HEK293T (cell line): ENCODE measurements around the gene PRR33.
A peak's percentile ranks its signal among the peaks of the same experiment; 100 is the strongest.
"Not testable (repeated sequence)": the region's sequence is repeated elsewhere in the genome, so short reads cannot be mapped to it uniquely, and the experiment has no call there.

Experiments used
- CTCF ChIA-PET: fragments of 350-600 bp; formaldehyde crosslinking; extraction: SDS; loops from one replicate; lab custom pipeline; 2021; ENCODE audit warnings: antibody characterized with exemption, inconsistent platforms; lab: Yijun Ruan, JAX
- POLR2A ChIA-PET: fragments of 350-600 bp; formaldehyde crosslinking; extraction: SDS; loops from one replicate; lab custom pipeline; 2020; ENCODE audit warnings: antibody characterized with exemption, inconsistent platforms; lab: Yijun Ruan, JAX
- DNase-seq: peaks from one replicate; pipeline ENCODE4 v3.0.0; 2012; ENCODE audit warnings: mixed read lengths; ENCODE audit errors: extremely low spot score
- ARNT ChIP-seq: fragments of 450-650 bp; IDR thresholded peaks from 2 replicates; pipeline ENCODE4 v1.6.1; 2017; ENCODE audit warnings: mild to moderate bottlenecking
- BHLHE40 ChIP-seq: fragments of 450-650 bp; IDR thresholded peaks from 2 replicates; pipeline ENCODE4 v1.6.1; 2016; ENCODE audit warnings: mild to moderate bottlenecking, moderate library complexity, borderline replicate concordance
- CTBP1 ChIP-seq: fragments of 450-650 bp; IDR thresholded peaks from 2 replicates; pipeline ENCODE4 v1.6.1; 2016; ENCODE audit warnings: borderline replicate concordance
- ELF4 ChIP-seq: fragments of 450-650 bp; IDR thresholded peaks from 2 replicates; pipeline ENCODE4 v1.6.1; 2017; ENCODE audit warnings: antibody characterized with exemption
- FOXA1 ChIP-seq: fragments of 450-650 bp; IDR thresholded peaks from 2 replicates; pipeline ENCODE4 v1.6.1; 2016; ENCODE audit warnings: mild to moderate bottlenecking
- FOXK2 ChIP-seq: fragments of 450-650 bp; IDR thresholded peaks from 2 replicates; pipeline ENCODE4 v1.6.1; 2016; ENCODE audit warnings: mild to moderate bottlenecking
- FOXM1 ChIP-seq: fragments of 450-650 bp; IDR thresholded peaks from 2 replicates; pipeline ENCODE4 v1.6.1; 2017; ENCODE audit warnings: mild to moderate bottlenecking, borderline replicate concordance
- HDGF ChIP-seq: fragments of 450-650 bp; IDR thresholded peaks from 2 replicates; pipeline ENCODE4 v1.6.1; 2017; ENCODE audit warnings: antibody characterized with exemption, borderline replicate concordance
- L3MBTL2 ChIP-seq: fragments of 450-650 bp; conservative IDR thresholded peaks from 2 replicates; pipeline ENCODE4 v1.6.1; 2016; ENCODE audit warnings: mild to moderate bottlenecking
- LEF1 ChIP-seq: fragments of 450-650 bp; IDR thresholded peaks from 2 replicates; pipeline ENCODE4 v1.6.1; 2017; ENCODE audit warnings: mild to moderate bottlenecking, borderline replicate concordance
- NFRKB ChIP-seq: fragments of 450-650 bp; IDR thresholded peaks from 2 replicates; pipeline ENCODE4 v1.6.1; 2016; ENCODE audit warnings: mild to moderate bottlenecking, moderate library complexity
- PKNOX1 ChIP-seq: fragments of 450-650 bp; IDR thresholded peaks from 2 replicates; pipeline ENCODE4 v1.6.1; 2016
- SP1 ChIP-seq: fragments of 450-650 bp; IDR thresholded peaks from 2 replicates; pipeline ENCODE4 v1.6.1; 2017
- SUZ12 ChIP-seq: fragments of 450-650 bp; IDR thresholded peaks from 2 replicates; pipeline ENCODE4 v1.6.1; 2016; ENCODE audit warnings: mild to moderate bottlenecking
- TARDBP ChIP-seq: fragments of 450-650 bp; IDR thresholded peaks from 2 replicates; pipeline ENCODE4 v1.6.1; 2016
- ZNF384 ChIP-seq: fragments of 450-650 bp; IDR thresholded peaks from 2 replicates; pipeline ENCODE4 v1.6.1; 2016

PRR33 gene

GRCh38 chr11:1887451-1888346 lies 4.0 kb downstream of the PRR33 start:
- CTCF ChIA-PET, result no interaction called here
- DNase-seq, result no peak
- POLR2A ChIA-PET, result no interaction called here
- TF ChIP-seq TARDBP (no peak), FOXM1 (no peak), L3MBTL2 (no peak), ELF4 (no peak), LEF1 (no peak), CTBP1 (no peak), NFRKB (no peak), BHLHE40 (no peak), FOXK2 (no peak), SP1 (no peak), ARNT (no peak), ZNF384 (no peak), PKNOX1 (no peak), SUZ12 (no peak), FOXA1 (no peak)

GRCh38 chr11:1886551-1886950 lies 5.1 kb downstream of the PRR33 start:
- DNase-seq, CTCF ChIA-PET, POLR2A ChIA-PET: not testable (repeated sequence)

- ChIA-PET CTCF (no interaction called here), POLR2A (no interaction called here)
- TF ChIP-seq SP1 (no peak), FOXM1 (no peak), L3MBTL2 (no peak), ELF4 (no peak), PKNOX1 (no peak), ZNF384 (no peak), HDGF (no peak)
- DNase-seq, result no peak
These were observed 7.4 kb downstream of the PRR33 start for GRCh38 chr11:1884303-1884700.

DNA sequence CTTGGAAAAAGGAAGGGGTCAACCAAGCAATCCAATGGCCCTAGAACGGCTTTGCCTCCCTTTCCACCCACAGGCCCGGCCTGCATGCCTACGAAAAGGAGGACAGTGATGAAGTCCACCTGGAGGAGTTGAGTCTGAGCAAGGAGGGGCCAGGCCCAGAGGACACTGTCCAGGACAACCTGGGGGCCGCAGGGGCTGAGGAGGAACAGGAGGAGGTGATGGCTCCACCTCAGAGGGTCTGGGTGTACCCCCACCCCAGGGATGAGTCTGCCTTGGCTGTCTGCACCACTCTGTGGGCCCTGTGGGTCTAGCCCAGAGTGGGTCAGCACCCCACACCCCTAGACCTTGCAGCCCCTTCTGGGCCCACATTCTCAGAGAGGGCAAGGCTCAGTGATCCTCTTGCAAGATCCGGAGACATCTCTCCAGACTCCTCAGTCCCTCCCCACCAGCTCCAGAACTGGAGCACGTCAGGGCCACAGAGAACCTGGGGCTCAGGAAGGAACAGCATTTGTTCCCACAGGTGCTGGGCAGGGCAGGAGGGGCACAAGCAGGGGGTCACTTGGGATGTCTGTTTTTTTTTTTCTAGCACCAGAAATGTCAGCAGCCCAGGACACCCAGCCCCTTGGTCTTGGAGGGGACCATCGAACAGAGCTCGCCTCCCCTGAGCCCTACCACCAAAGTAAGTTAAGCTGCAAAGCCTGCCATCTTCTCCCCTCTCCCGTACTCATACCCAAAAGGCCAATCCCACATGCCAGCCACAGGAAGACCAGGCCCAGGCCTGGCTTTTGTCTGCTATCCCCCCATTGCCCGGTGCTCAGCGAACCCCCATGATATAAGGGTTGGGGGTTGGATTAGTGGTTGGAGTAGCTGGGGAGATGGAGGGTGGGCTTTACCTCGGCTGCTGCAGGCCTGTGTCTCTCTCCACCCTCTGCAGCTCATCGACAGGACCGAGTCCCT lies 8.1 kb downstream of the PRR33 start:
- CTCF ChIA-PET, result interaction anchor here (1.0 to 2.0 kb wide), 5 partner anchors 24 to 268 kb away, joined by 3 to 47 read pairs (median 10); no protein-coding TSS in a partner anchor
- TF ChIP-seq HDGF, result no peak
- TF ChIP-seq NFRKB, result no peak
- TF ChIP-seq ZNF384, result no peak
- no peak for TF ChIP-seq LEF1
- no peak for DNase-seq
- POLR2A ChIA-PET, result interaction anchor here (0.8 to 1.5 kb wide), 2 partner anchors 64 to 231 kb away, joined by 3 to 5 read pairs; no protein-coding TSS in a partner anchor

GRCh38 chr11:1882265-1883238 lies 9.1 kb downstream of the PRR33 start:
- ChIA-PET POLR2A (interaction anchor here (0.6 to 1.5 kb wide), 4 partner anchors 63 to 230 kb away, joined by 3 to 5 read pairs (median 4); no protein-coding TSS in a partner anchor), CTCF (interaction anchor here (0.5 to 2.0 kb wide), 18 partner anchors 26 to 274 kb away, joined by 3 to 47 read pairs (median 4); partner anchors contain the start of gene TNNT3)
- TF ChIP-seq ARNT (no peak), ELF4 (no peak), HDGF (no peak), BHLHE40 (no peak), FOXM1 (no peak), LEF1 (no peak), SUZ12 (no peak), TARDBP (no peak), PKNOX1 (no peak), CTBP1 (no peak)
- peak; percentile 89 for DNase-seq
